Chondrocyte (in vitro differentiated cells): ENCODE results near the gene CST8. TPM values are rescaled to one million over a fixed set of nuclear protein-coding genes. Genes with fewer than 3 reads are reported as not detected.
A peak's percentile ranks its signal among the peaks of the same experiment; 100 is the strongest.

ENCODE experiments used
- DNase-seq: peaks from one replicate; pipeline ENCODE4 v3.0.0; 2021; ENCODE audit warnings: mixed read lengths, low spot score
- H3K27ac Mint-ChIP-seq: one replicate; pipeline ENCODE4 v1.8.0; 2021; ENCODE audit warnings: mild to moderate bottlenecking, moderate library complexity, mixed read lengths; ENCODE audit not compliant: unreplicated experiment
- H3K27me3 Mint-ChIP-seq: 2 replicates; pipeline ENCODE4 v1.8.0; 2021; ENCODE audit warnings: low read depth, mixed read lengths
- H3K36me3 Mint-ChIP-seq: 2 replicates; pipeline ENCODE4 v1.8.0; 2021; ENCODE audit warnings: low read depth, mixed read lengths
- H3K4me1 Mint-ChIP-seq: 2 replicates; pipeline ENCODE4 v1.8.0; 2021; ENCODE audit warnings: low read depth, mild to moderate bottlenecking, mixed read lengths
- H3K4me3 Mint-ChIP-seq: one replicate; pipeline ENCODE4 v1.8.0; 2021; ENCODE audit warnings: mild to moderate bottlenecking, moderate library complexity, mixed read lengths; ENCODE audit not compliant: unreplicated experiment
- H3K9me3 Mint-ChIP-seq: 2 replicates; pipeline ENCODE4 v1.8.0; 2021; ENCODE audit warnings: low read depth, mixed read lengths
- total RNA-seq: library from RNA; stranded (reverse); gene quantifications from 3 replicates; pipeline ENCODE4 v1.2.1, GENCODE V29; 2021
- TF ChIP-seq, protein P1 (sequence below): fragments of 200-600 bp; sonication (generic); IDR thresholded peaks from 2 replicates; pipeline ENCODE4 v1.5.0; 2021; ENCODE audit warnings: antibody characterized with exemption, mild to moderate bottlenecking, moderate library complexity

CST8 gene
- total RNA-seq, 1 donor from 2014 or later, result not detected

DNA sequence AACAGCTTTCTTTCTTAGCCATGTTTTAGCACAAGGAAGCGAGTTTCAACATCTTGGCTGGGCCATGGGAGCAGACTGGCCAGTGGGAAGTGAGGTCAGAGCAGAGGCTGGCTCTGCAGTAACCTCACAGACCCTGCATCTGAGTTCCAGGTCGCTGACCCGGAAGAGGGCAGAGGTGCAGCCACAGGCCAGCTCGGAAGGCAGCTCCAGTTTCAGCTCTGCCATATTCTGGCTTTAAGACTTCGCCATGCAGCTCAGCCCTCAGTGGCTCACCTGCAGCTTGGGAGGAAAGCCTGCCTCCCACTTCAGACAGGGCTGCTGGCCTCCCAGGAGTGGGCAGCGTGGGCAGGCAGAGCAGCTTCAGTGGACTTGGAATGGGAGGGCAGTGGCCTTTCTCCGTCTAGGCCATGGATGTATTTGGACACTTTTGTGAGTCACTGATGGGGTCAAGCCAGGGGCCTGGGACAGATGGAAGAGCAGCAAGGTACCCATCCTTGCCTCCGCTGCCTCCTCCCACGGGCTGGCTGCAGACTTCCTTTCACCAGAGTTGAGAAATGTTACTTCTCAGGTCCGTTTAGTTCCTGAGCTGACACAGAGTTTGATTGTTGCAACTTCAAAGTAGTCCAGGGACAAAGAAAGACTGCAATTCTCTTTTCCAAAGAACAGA, 18.5 kb downstream of the CST8 start:
- Mint-ChIP-seq H3K27me3 (peaks cover 21% of the 10 kb centered on the region), H3K27ac (no peak overlapping the region), H3K9me3 (no peaks in the 10 kb centered on the region), H3K4me1 (no peaks in the 10 kb centered on the region), H3K36me3 (no peaks in the 10 kb centered on the region), H3K4me3 (no peak overlapping the region)
- TF ChIP-seq, protein P1, sequence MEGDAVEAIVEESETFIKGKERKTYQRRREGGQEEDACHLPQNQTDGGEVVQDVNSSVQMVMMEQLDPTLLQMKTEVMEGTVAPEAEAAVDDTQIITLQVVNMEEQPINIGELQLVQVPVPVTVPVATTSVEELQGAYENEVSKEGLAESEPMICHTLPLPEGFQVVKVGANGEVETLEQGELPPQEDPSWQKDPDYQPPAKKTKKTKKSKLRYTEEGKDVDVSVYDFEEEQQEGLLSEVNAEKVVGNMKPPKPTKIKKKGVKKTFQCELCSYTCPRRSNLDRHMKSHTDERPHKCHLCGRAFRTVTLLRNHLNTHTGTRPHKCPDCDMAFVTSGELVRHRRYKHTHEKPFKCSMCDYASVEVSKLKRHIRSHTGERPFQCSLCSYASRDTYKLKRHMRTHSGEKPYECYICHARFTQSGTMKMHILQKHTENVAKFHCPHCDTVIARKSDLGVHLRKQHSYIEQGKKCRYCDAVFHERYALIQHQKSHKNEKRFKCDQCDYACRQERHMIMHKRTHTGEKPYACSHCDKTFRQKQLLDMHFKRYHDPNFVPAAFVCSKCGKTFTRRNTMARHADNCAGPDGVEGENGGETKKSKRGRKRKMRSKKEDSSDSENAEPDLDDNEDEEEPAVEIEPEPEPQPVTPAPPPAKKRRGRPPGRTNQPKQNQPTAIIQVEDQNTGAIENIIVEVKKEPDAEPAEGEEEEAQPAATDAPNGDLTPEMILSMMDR, result no peak
- no peak for DNase-seq

DNA sequence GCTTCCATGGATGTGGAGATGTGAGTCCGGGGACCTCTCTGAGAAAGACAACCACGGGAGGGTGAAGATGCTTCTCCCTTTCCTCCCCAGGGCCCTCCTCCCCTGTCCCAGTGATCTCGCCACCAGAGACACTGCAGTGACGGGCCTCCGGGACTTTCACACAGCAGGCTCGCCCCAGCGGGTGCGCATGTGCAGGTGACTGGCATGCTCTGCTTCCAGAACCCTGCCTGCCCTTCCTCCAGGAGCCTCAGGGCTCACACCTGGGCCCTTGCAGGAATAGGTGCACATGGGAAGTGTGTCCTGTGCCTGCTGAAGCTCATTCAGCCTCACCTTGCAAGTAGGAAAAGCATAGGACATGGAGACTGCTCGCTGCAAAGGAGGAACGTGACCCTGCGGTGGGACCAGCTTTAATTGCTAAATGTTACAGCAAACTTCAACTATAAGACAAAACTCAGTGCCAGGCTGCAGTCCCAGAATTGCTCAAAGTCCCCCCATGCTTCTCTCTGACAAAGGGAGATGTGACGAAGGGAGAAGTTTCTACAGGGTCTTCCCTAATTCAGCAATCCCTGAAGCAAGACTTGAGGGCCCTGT, 19.2 kb downstream of the CST8 start:
- H3K4me1 Mint-ChIP-seq, result peaks cover 3% of the 10 kb centered on the region
- TF ChIP-seq, protein P1, result no peak
- H3K36me3 Mint-ChIP-seq, result no peaks in the 10 kb centered on the region
- no peak for DNase-seq
- no peaks in the 10 kb centered on the region for H3K9me3 Mint-ChIP-seq
- no peak overlapping the region for H3K4me3 Mint-ChIP-seq
- H3K27ac Mint-ChIP-seq, result no peak overlapping the region
- H3K27me3 Mint-ChIP-seq, result peaks cover 21% of the 10 kb centered on the region

DNA sequence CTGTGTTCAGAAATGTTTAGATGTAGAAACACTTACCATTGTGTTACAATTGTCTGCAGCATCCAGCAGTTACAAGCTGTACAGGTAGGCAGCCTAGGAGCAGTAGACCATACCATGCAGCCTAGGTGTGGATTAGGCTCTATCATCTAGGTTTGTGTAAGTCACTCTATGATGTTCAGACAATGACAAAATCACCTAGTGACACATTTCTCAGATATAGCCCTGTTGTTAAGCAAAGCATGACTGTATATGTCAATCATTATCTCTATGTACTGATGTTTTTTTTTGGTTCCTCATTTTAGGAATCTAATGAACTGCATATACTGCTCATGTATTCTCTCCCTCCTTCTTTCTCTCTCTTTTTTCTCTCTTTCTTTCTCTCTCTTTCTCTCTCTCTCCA, 22.2 kb downstream of the CST8 start:
- no peak overlapping the region for H3K4me3 Mint-ChIP-seq
- H3K27ac Mint-ChIP-seq, result no peak overlapping the region
- peaks cover 7% of the 10 kb centered on the region for H3K4me1 Mint-ChIP-seq
- peaks cover 14% of the 10 kb centered on the region for H3K27me3 Mint-ChIP-seq
- TF ChIP-seq, protein P1, result no peak
- H3K36me3 Mint-ChIP-seq, result no peaks in the 10 kb centered on the region
- H3K9me3 Mint-ChIP-seq, result no peaks in the 10 kb centered on the region
- no peak for DNase-seq

DNA sequence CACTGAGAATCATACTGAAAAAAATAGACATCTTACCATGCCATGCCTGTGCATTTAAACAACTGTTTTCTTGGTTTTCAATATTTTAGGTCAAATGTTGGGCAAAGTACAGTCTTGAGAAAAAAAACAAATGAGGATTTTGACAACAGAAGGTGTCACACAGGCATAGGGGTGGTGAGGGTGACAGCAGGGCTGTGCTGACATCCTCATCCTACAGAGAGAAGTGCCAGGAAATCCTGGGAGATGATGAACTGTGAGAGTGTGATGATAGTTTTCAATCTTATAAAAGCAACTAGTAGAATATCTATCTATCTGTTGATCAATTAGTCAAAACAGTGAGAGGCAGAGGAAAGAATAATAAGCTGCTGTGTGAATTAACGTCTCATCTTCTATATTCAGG, 23.9 kb downstream of the CST8 start:
- Mint-ChIP-seq H3K9me3 (no peaks in the 10 kb centered on the region), H3K4me3 (no peak overlapping the region), H3K36me3 (no peaks in the 10 kb centered on the region), H3K27me3 (peaks cover 10% of the 10 kb centered on the region), H3K27ac (peak overlapping the region; percentile 71), H3K4me1 (peaks cover 7% of the 10 kb centered on the region)
- no peak for DNase-seq
- TF ChIP-seq, protein P1, result no peak

DNA sequence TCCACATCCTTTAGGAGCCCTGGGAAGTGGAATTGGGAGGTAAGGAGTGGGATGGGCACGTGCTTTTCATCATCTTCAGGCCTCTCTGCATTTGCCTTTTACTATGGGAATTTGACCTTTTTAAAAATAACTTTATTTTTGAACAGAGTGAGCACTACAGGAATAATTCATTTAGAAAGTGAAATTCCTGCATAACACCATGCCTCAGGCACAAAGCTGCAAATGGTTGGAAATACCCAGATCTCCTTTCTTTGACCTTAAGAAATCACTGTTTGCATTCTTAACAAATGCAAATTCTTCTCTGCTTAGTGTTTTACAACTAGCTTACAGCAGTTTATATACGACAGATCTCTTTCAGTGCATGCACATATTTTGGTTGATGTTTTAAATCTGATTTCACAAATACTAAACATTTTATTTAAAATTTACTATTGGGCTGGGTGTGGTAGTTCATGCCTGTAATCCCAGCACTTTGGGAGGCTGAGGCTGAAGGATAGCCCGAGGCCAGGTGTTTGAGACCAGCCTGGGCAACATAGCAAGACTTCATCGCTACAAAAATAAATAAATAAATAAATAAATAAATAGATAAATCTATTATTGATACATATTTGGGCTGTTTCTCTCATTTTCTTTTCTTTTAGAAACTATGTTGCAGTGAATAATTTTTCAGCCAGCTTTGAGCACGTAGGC, 24.5 kb downstream of the CST8 start:
- Mint-ChIP-seq H3K36me3 (no peaks in the 10 kb centered on the region), H3K27ac (peak overlapping the region; percentile 71), H3K9me3 (no peaks in the 10 kb centered on the region), H3K27me3 (peaks cover 10% of the 10 kb centered on the region), H3K4me3 (no peak overlapping the region), H3K4me1 (peaks cover 7% of the 10 kb centered on the region)
- TF ChIP-seq, protein P1, result no peak
- no peak for DNase-seq
